Measurements from ENCODE around the gene ZXDC.

Gene ZXDC

GRCh38 chr3:126521122-126521891 lies 45.6 kb upstream of the ZXDC start:
- H3K4me3 ChIP-seq (ENCODE audit: low read depth, low read length) = no peak overlapping the region
- no peak for TF ChIP-seq CTCF (IDR thresholded peaks at IDR 0.05; ENCODE audit: low read depth, low read length)

- no peak overlapping the region for H3K4me3 ChIP-seq (ENCODE audit: low read depth, low read length)
- no peak for TF ChIP-seq CTCF (IDR thresholded peaks at IDR 0.05; ENCODE audit: low read depth, low read length)
These were observed 44.1 kb upstream of the ZXDC start for GRCh38 chr3:126519506-126520455.

- no peak for TF ChIP-seq CTCF (IDR thresholded peaks at IDR 0.05; ENCODE audit: low read depth, low read length)
- no peak overlapping the region for H3K4me3 ChIP-seq (ENCODE audit: low read depth, low read length)
These were observed 43.1 kb upstream of the ZXDC start for GRCh38 chr3:126518779-126519177.

GRCh38 chr3:126517986-126518778 lies 42.5 kb upstream of the ZXDC start:
- no peak overlapping the region for H3K4me3 ChIP-seq (ENCODE audit: low read depth, low read length)
- no peak for TF ChIP-seq CTCF (IDR thresholded peaks at IDR 0.05; ENCODE audit: low read depth, low read length)

GRCh38 chr3:126517291-126517951 lies 41.7 kb upstream of the ZXDC start, which contains the start of gene UROC1:
Gene UROC1 (minus strand): TSS chr3:126517773. CDS start chr3:126517719, 54 bp downstream.
- TF ChIP-seq CTCF (IDR thresholded peaks at IDR 0.05; ENCODE audit: low read depth, low read length) = no peak
- no peak within 1 kb of the TSS for H3K4me3 ChIP-seq (ENCODE audit: low read depth, low read length)

GRCh38 chr3:126516936-126517290 lies 41.2 kb upstream of the ZXDC start:
- H3K4me3 ChIP-seq (ENCODE audit: low read depth, low read length) = no peak overlapping the region
- TF ChIP-seq CTCF (IDR thresholded peaks at IDR 0.05; ENCODE audit: low read depth, low read length) = no peak

All from WI38 (cell line).